GM18868 (cell line): Measurements from ENCODE around the gene XK.
"Not testable (repeated sequence)": the region's sequence is repeated elsewhere in the genome, so short reads cannot be mapped to it uniquely, and the experiment has no call there.

Experiments
- ATAC-seq: cut with Tn5 transposase; IDR thresholded peaks from one replicate; pipeline ENCODE4 v1.9.1; 2021; ENCODE audit warnings: mild to moderate bottlenecking, moderate library complexity; ENCODE audit not compliant: unreplicated experiment

Gene XK

GRCh38 chrX:37685381-37686359 is at the start of gene XK:
TSS of gene XK (plus strand) at chrX:37685791. CDS start at chrX:37685962, 171 bp downstream.
- ATAC-seq: peak; percentile 84

GRCh38 chrX:37638047-37638446 is 47.5 kb upstream of the XK start:
- ATAC-seq: no peak

GRCh38 chrX:37640142-37640541 is 45.4 kb upstream of the XK start:
- ATAC-seq: no peak

GRCh38 chrX:37641859-37642258 is 43.7 kb upstream of the XK start:
- ATAC-seq: no peak

- ATAC-seq: no peak
These were observed 40.9 kb upstream of the XK start for GRCh38 chrX:37644381-37645305.

GRCh38 chrX:37646254-37646653 is 39.3 kb upstream of the XK start:
- ATAC-seq: no peak

- ATAC-seq: not testable (repeated sequence)
These were observed 34.7 kb upstream of the XK start for GRCh38 chrX:37650879-37651278.

- no peak for ATAC-seq
These were observed 33.6 kb upstream of the XK start for GRCh38 chrX:37651921-37652452.

- ATAC-seq: no peak
These were observed 32.9 kb upstream of the XK start for GRCh38 chrX:37652589-37653231.

GRCh38 chrX:37653397-37654085 is 32.0 kb upstream of the XK start:
- no peak for ATAC-seq

- ATAC-seq: no peak
These were observed 27.1 kb upstream of the XK start for GRCh38 chrX:37658343-37659030.

GRCh38 chrX:37659047-37659446 is 26.5 kb upstream of the XK start:
- ATAC-seq: no peak

- ATAC-seq: no peak
These were observed 23.4 kb upstream of the XK start for GRCh38 chrX:37662181-37662580.

GRCh38 chrX:37666516-37666915 is 19.1 kb upstream of the XK start:
- ATAC-seq: no peak

- no peak for ATAC-seq
These were observed 18.4 kb upstream of the XK start for GRCh38 chrX:37667141-37667540.

GRCh38 chrX:37672563-37672962 is 13.0 kb upstream of the XK start:
- no peak for ATAC-seq

- no peak for ATAC-seq
These were observed 8.8 kb upstream of the XK start for GRCh38 chrX:37676811-37677210.

GRCh38 chrX:37677243-37677642 is 8.3 kb upstream of the XK start:
- ATAC-seq: no peak

GRCh38 chrX:37677765-37678164 is 7.8 kb upstream of the XK start:
- ATAC-seq: peak; percentile 64

GRCh38 chrX:37678574-37678973 is 7.0 kb upstream of the XK start:
- no peak for ATAC-seq
